Activated T-helper 2 cell treated with anti-CD3 and anti-CD28 coated beads, Interferon-gamma antibody, Interleukin-2, Interleukin-4, amounts not matched to agents 10 μg/mL and 5 μg/mL and 100 μg/mL, durations not matched to agents 14 hours and 24 hours and 36 hours (primary cell): Measurements from ENCODE around the gene MRPL42. TPM values are rescaled to one million over a fixed set of nuclear protein-coding genes. Genes with fewer than 3 reads are reported as not detected.
"Not testable (repeated sequence)": the region's sequence is repeated elsewhere in the genome, so short reads cannot be mapped to it uniquely, and the experiment has no call there.

Experiments
- DNase-seq: peaks from one replicate; pipeline ENCODE4 v3.0.0; 2021; ENCODE audit warnings: low spot score
- H3K27ac Mint-ChIP-seq: one replicate; pipeline ENCODE4 v1.8.0; 2021; ENCODE audit warnings: mixed read lengths
- H3K27me3 Mint-ChIP-seq: one replicate; pipeline ENCODE4 v1.8.0; 2021; ENCODE audit warnings: low read depth, mixed read lengths
- H3K36me3 Mint-ChIP-seq: one replicate; pipeline ENCODE4 v1.8.0; 2021; ENCODE audit warnings: low read depth, mixed read lengths
- H3K4me1 Mint-ChIP-seq: one replicate; pipeline ENCODE4 v1.8.0; 2021; ENCODE audit warnings: low read depth, mixed read lengths
- H3K4me3 Mint-ChIP-seq: one replicate; pipeline ENCODE4 v1.8.0; 2021; ENCODE audit warnings: low read depth, mild to moderate bottlenecking, moderate library complexity, mixed read lengths
- H3K9me3 Mint-ChIP-seq: one replicate; pipeline ENCODE4 v1.8.0; 2021; ENCODE audit warnings: mixed read lengths
- intact Hi-C: fragments of 100-400 bp; cut with micrococcal nuclease; formaldehyde crosslinking; loops from one replicate; pipeline ENCODE4 v1.15.1; 2023
- total RNA-seq: library from RNA; stranded (reverse); gene quantifications from 2 replicates; pipeline ENCODE4 v1.2.3, GENCODE V29; 2022

Gene MRPL42
- total RNA-seq, 1 donor from 2014 or later, result 80.5 TPM

DNA sequence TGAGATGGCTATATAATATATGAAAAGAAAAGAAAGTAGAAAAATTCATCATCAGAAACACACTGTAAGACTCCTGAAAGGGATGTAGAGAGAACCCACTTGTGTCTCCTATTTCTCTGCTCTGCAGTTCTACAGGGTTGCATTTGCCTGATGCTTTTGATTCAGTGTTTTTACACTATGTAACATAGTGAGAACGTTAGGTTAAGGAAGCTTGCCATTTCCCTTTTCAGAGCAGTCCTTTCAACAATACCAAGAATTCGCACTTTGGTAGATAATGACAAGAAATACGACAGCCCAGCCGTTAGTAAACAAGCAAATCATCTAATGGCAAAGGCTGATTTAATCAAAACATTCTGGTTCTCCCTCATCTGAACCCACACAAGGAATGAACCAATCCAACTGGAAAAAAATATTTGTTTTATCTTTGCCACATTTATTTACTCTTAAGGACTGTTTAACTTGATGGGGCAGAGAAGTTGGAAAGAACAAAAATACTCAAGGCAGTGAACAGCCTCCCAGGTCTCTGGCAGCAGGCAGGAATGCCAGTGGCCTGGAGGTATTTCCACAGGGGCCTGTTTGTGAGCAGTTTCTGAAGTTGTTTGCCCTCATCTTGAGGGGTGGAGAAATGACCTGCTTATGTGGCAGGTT, 74.4 kb downstream of the MRPL42 start:
- DNase-seq, result no peak
- Mint-ChIP-seq H3K27me3 (no peaks in the 10 kb centered on the region), H3K4me1 (peaks cover 22% of the 10 kb centered on the region), H3K4me3 (no peak overlapping the region), H3K27ac (no peak overlapping the region), H3K36me3 (peaks cover 16% of the 10 kb centered on the region), H3K9me3 (no peaks in the 10 kb centered on the region)
- intact Hi-C loops, result no loop called here

- intact Hi-C loops, result no loop called here
- Mint-ChIP-seq H3K27ac (no peak overlapping the region), H3K9me3 (no peaks in the 10 kb centered on the region), H3K36me3 (peaks cover 14% of the 10 kb centered on the region), H3K4me3 (no peak overlapping the region), H3K27me3 (no peaks in the 10 kb centered on the region), H3K4me1 (no peaks in the 10 kb centered on the region)
- DNase-seq, result no peak
These were observed 80.5 kb downstream of the MRPL42 start for GRCh38 chr12:93547778-93548177.

GRCh38 chr12:93549174-93549573, 81.9 kb downstream of the MRPL42 start:
- Mint-ChIP-seq H3K4me1 (no peaks in the 10 kb centered on the region), H3K36me3 (peaks cover 6% of the 10 kb centered on the region), H3K27me3 (no peaks in the 10 kb centered on the region), H3K4me3 (no peak overlapping the region), H3K27ac (no peak overlapping the region), H3K9me3 (no peaks in the 10 kb centered on the region)
- intact Hi-C loops, result no loop called here
- no peak for DNase-seq

DNA sequence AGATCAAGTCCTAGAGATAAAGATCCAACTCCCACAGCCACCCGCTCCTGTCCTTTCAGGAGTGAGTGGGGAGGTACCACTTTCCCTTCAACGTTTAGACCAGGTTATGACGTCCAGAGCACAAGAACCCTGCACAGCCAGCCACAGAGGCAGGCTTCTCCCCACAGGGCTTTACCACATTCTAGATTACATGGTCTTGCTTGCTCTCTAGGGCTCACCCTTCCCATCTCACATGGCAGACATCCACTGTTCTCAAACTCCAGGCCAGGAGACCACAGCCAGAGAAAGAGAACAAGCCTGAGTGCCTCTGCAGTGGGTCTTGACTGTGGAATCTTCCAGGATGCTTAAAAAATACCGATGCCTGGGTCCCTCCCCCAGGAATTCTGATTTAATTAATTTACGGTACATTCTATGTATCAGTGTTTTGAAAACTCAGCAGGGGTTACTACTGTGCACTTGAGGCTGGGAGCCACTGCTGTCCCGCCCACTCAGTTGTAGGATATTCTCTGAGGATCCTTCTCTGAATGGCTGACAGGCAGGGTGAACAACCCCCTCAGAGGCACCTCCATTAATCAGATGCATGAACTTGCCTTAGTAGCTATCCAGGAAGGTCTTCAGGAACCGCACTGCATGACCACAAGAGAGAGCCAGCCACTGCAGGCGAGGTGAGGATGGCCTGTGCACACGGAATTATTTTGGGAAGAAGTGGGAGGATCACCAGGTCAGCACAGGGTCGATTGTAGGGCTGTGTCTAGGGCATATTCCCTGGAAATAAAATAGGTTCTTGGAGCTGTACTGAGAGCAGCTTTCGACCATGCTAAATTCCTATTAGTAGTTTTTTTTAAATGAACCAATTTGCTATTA, 83.7 kb downstream of the MRPL42 start:
- H3K9me3 Mint-ChIP-seq, result no peaks in the 10 kb centered on the region
- H3K4me3 Mint-ChIP-seq, result no peak overlapping the region
- H3K27ac Mint-ChIP-seq, result no peak overlapping the region
- no peaks in the 10 kb centered on the region for H3K4me1 Mint-ChIP-seq
- H3K27me3 Mint-ChIP-seq, result peaks cover 3% of the 10 kb centered on the region
- no peak for DNase-seq
- intact Hi-C loops, result no loop called here
- H3K36me3 Mint-ChIP-seq, result no peaks in the 10 kb centered on the region

DNA sequence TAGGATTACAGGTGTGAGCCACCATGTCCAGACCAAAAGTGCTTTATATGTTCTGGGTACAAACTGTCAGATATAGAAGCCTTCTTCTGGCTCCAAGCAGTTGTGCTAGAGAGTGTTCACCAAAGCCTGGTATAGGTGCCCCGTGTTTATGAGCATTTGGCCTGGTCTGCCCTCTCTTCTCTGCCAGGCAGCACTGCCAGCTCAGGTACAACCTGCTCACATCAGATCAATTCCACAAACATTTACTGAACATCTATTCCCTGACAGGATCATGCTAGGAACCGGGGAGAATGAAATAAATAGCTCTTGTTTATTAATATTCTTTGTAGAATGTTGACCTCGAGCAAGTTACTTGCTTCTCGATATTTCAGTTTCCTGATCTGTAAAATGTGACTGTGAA, 85.1 kb downstream of the MRPL42 start:
- Mint-ChIP-seq H3K9me3 (peaks cover 5% of the 10 kb centered on the region), H3K4me3 (no peak overlapping the region), H3K4me1 (no peaks in the 10 kb centered on the region), H3K27me3 (peaks cover 3% of the 10 kb centered on the region), H3K27ac (no peak overlapping the region), H3K36me3 (no peaks in the 10 kb centered on the region)
- no peak for DNase-seq
- intact Hi-C loops, result no loop called here

DNA sequence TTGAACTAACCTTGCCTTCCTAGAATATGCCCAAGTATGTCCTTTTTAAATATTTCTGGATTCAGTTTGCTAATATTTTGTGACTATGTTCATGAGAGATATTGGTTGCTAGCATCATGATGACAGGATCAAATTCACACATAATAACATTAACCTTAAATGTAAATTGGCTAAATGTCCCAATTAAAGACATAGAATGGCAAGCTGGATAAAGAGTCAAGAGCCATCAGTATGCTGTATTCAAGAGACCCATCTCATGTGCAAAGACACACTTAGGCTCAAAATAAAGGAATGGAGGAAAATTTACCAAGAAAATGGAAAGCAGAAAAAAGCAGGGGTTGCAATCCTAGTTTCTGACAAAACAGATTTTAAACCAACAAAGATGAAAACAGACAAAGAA, 90.6 kb downstream of the MRPL42 start:
- H3K4me1 Mint-ChIP-seq, DNase-seq, intact Hi-C loops, H3K27ac Mint-ChIP-seq, H3K27me3 Mint-ChIP-seq, H3K4me3 Mint-ChIP-seq: not testable (repeated sequence)
- Mint-ChIP-seq H3K36me3 (peaks cover 33% of the 10 kb centered on the region), H3K9me3 (peaks cover 36% of the 10 kb centered on the region)

- H3K27ac Mint-ChIP-seq, DNase-seq: not testable (repeated sequence)
- H3K36me3 Mint-ChIP-seq, result peaks cover 33% of the 10 kb centered on the region
These were observed 91.4 kb downstream of the MRPL42 start for GRCh38 chr12:93558685-93559084.

GRCh38 chr12:93563807-93564538, 96.7 kb downstream of the MRPL42 start:
- Mint-ChIP-seq H3K27me3 (peaks cover 7% of the 10 kb centered on the region), H3K27ac (no peak overlapping the region), H3K9me3 (peaks cover 19% of the 10 kb centered on the region), H3K36me3 (peaks cover 36% of the 10 kb centered on the region), H3K4me3 (no peak overlapping the region), H3K4me1 (peaks cover 4% of the 10 kb centered on the region)
- intact Hi-C loops, result no loop called here
- DNase-seq, result no peak

More at GRCh38 chr12:93558685-93559084, 91.4 kb downstream of the MRPL42 start:
- H3K4me1 Mint-ChIP-seq, H3K4me3 Mint-ChIP-seq, intact Hi-C loops, H3K27me3 Mint-ChIP-seq: not testable (repeated sequence)
- H3K9me3 Mint-ChIP-seq, result peaks cover 36% of the 10 kb centered on the region

DNA sequence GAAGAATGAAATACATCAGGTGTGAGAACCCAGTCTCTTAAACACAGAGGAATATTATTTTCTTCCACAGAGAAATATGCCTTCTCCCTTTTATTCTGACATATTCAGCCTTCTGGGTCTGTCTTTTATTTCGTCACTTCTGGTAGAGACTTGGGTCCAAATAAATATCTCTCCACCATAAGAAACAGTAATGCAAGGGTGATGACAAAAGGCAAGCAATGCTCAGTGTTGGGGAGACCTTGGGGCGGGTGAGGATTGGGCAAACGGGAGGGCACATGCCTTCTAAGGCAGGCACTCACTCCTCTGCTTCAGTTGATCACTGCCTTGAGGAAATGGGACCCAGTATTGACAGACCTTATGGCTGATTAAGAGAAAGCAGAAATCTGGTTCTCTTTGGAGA, 98.4 kb downstream of the MRPL42 start:
- intact Hi-C loops, result no loop called here
- H3K4me3 Mint-ChIP-seq, result no peak overlapping the region
- peaks cover 4% of the 10 kb centered on the region for H3K4me1 Mint-ChIP-seq
- H3K36me3 Mint-ChIP-seq, result peaks cover 27% of the 10 kb centered on the region
- H3K9me3 Mint-ChIP-seq, result peaks cover 6% of the 10 kb centered on the region
- no peak for DNase-seq
- H3K27ac Mint-ChIP-seq, result no peak overlapping the region
- H3K27me3 Mint-ChIP-seq, result peaks cover 7% of the 10 kb centered on the region

Other genes with a start within 250 kb of the MRPL42 start
- gene NUDT4, start 89.6 kb upstream of the MRPL42 start, total RNA-seq, result 92.0 and 93.9 TPM in 2 replicates
- 258 and 261 TPM in 2 replicates for gene UBE2N, start 25.6 kb upstream of the MRPL42 start, total RNA-seq
- gene SOCS2, start 105.2 kb downstream of the MRPL42 start, total RNA-seq, result 34.9 and 37.3 TPM in 2 replicates
- 10.2 and 10.7 TPM in 2 replicates for gene CRADD, start 209.9 kb downstream of the MRPL42 start, total RNA-seq